SJCRH30 (cell line): Measurements from ENCODE around the gene ADAP1. TPM values are rescaled to one million over a fixed set of nuclear protein-coding genes. Genes with fewer than 3 reads are reported as not detected.
"Not testable (repeated sequence)": the region's sequence is repeated elsewhere in the genome, so short reads cannot be mapped to it uniquely, and the experiment has no call there.

Experiments
- DNase-seq, 2 experiments: peaks; one replicate each; pipeline ENCODE4 v3.0.0-alpha.2; 2015 to 2020
- H3K27ac ChIP-seq: fragments of 250-450 bp; sonication (Bioruptor Pico); 2 replicates; pipeline ENCODE4 v1.5.1; 2020; ENCODE audit warnings: mild to moderate bottlenecking, moderate library complexity
- H3K27me3 ChIP-seq: fragments of 250-450 bp; sonication (Bioruptor Pico); 2 replicates; pipeline ENCODE4 v1.5.1; 2020; ENCODE audit warnings: mild to moderate bottlenecking, moderate library complexity
- H3K36me3 ChIP-seq: fragments of 250-450 bp; sonication (Bioruptor Pico); 2 replicates; pipeline ENCODE4 v1.5.1; 2020; ENCODE audit warnings: mild to moderate bottlenecking, moderate library complexity
- H3K4me1 ChIP-seq: fragments of 250-450 bp; sonication (Bioruptor Pico); 2 replicates; pipeline ENCODE4 v1.5.1; 2020; ENCODE audit warnings: mild to moderate bottlenecking, moderate library complexity
- H3K4me3 ChIP-seq: fragments of 250-450 bp; sonication (Bioruptor Pico); 2 replicates; pipeline ENCODE4 v1.5.1; 2020; ENCODE audit warnings: mild to moderate bottlenecking, moderate library complexity
- H3K9me3 ChIP-seq: fragments of 250-450 bp; sonication (Bioruptor Pico); replicated peaks from 2 replicates; pipeline ENCODE4 v1.5.1; 2020; ENCODE audit warnings: mild to moderate bottlenecking, moderate library complexity
- total RNA-seq: library from RNA; depleted of rRNA; stranded (reverse); fragments of >200 nt; shearing (Covaris generic); gene quantifications from 2 replicates; pipeline ENCODE4 v1.2.3, GENCODE V29; 2014

ADAP1 gene
- total RNA-seq, 1 experiment from 2014 or later, result 0.04 TPM

DNA sequence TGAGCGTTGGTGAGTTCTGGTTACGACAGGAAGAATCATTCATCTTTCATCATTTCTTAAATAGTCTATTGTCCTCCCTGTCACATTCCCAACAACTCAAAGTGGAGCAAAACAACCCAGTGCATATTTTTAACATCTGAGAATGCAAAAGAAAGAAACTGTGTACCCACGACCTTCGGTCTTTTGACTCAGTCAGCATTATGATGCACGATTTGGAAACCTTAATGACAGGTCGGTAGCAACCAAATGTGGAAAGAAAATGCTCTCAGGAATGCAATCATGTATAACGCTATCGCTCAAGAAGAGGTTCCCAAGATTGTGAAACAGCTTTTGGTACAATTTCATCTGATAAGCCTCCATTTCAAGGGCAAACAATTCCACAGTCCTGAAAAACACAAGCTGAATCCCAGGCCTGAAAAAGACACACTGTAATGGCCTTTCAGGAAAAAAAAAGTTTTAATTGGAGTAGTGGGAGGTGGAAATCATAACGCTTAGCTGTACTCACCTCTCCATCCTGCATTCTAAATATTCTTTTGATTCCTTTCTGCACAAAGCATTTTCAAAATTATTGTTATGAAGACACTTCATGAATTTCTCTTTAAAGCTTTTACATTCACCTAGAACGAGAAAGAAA is 18.3 kb upstream of the ADAP1 start:
- Histone ChIP-seq H3K9me3 (no peaks in the 10 kb centered on the region), H3K36me3 (peaks cover 8% of the 10 kb centered on the region; the same call in 1 of the 2 replicates), H3K4me1 (no peaks in the 10 kb centered on the region), H3K27ac (no peak overlapping the region), H3K4me3 (no peak overlapping the region), H3K27me3 (no peaks in the 10 kb centered on the region)
- DNase-seq, result no peak

DNA sequence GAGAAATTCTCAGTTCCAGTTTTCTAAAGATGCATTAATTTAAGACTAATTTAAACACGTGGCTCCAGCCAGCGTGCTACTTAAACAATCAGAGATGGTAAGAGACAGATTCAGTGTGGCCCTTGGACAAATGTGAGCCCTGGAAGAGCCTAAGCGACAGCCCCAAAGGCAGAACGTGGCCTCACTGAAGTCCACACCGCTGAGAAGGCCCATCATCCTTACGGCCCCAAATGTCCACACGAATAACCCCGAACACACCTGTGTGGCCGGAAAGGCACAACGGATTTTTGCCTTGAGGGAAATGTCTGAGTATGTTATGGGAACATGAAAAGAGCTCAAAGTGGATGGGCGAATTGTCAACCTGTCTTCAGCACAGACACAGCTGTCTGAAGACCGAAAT is 17.6 kb upstream of the ADAP1 start:
- no peaks in the 10 kb centered on the region for H3K4me1 ChIP-seq
- no peaks in the 10 kb centered on the region for H3K9me3 ChIP-seq
- no peaks in the 10 kb centered on the region for H3K27me3 ChIP-seq
- peaks cover 8% of the 10 kb centered on the region; the same call in 1 of the 2 replicates for H3K36me3 ChIP-seq
- H3K27ac ChIP-seq, result no peak overlapping the region
- DNase-seq, result no peak
- H3K4me3 ChIP-seq, result no peak overlapping the region

DNA sequence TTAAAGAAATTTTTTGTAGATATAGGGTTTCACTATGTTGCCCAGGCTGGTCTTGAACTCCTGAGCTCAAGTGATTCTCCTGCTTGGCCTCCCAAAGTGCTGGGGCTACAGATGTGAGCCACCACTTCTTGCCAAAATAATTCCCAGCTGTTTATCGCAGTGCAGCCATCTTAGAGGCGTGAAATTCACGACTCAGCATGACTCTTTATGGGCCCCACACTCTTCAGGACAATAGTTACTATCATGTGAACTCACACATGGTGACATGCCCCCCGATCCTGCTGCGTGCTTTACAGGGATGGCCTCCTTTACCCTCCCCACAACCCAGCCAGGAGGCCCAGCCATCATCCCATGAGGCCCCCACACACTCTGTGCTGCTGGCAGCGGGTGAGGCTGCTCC is 16.3 kb upstream of the ADAP1 start:
- H3K4me1 ChIP-seq, result no peaks in the 10 kb centered on the region; the same call in 1 of the 2 replicates
- H3K9me3 ChIP-seq, result no peaks in the 10 kb centered on the region
- no peak overlapping the region for H3K4me3 ChIP-seq
- H3K27ac ChIP-seq, result no peak overlapping the region
- H3K36me3 ChIP-seq, result peaks cover 8% of the 10 kb centered on the region; the same call in 1 of the 2 replicates
- no peaks in the 10 kb centered on the region for H3K27me3 ChIP-seq
- no peak for DNase-seq

DNA sequence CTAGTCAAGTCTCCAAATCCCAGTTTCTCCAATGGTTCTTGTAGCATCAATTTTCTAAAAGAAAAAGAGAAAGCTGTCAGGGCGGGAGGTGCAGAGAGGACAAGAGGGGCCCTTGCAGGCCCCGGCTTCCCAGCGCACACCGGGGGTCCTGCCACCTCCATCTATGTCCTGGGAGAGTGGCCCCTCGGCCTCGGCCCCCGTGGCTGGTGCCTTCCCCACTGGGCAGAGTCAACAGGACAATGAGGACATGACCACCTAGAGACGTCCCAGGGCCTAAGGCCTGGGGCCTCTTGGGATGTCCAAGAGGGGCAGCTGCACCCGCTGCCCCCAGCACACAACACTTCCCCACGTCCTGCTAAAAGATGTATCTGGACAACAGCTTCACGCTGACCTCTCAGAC is 14.9 kb upstream of the ADAP1 start:
- no peaks in the 10 kb centered on the region for H3K9me3 ChIP-seq
- H3K4me1 ChIP-seq, result no peaks in the 10 kb centered on the region; the same call in 1 of the 2 replicates
- no peak overlapping the region for H3K4me3 ChIP-seq
- peaks cover 4% of the 10 kb centered on the region; the same call in 1 of the 2 replicates for H3K36me3 ChIP-seq
- H3K27ac ChIP-seq, result no peak overlapping the region
- H3K27me3 ChIP-seq, result no peaks in the 10 kb centered on the region
- DNase-seq, result no peak

DNA sequence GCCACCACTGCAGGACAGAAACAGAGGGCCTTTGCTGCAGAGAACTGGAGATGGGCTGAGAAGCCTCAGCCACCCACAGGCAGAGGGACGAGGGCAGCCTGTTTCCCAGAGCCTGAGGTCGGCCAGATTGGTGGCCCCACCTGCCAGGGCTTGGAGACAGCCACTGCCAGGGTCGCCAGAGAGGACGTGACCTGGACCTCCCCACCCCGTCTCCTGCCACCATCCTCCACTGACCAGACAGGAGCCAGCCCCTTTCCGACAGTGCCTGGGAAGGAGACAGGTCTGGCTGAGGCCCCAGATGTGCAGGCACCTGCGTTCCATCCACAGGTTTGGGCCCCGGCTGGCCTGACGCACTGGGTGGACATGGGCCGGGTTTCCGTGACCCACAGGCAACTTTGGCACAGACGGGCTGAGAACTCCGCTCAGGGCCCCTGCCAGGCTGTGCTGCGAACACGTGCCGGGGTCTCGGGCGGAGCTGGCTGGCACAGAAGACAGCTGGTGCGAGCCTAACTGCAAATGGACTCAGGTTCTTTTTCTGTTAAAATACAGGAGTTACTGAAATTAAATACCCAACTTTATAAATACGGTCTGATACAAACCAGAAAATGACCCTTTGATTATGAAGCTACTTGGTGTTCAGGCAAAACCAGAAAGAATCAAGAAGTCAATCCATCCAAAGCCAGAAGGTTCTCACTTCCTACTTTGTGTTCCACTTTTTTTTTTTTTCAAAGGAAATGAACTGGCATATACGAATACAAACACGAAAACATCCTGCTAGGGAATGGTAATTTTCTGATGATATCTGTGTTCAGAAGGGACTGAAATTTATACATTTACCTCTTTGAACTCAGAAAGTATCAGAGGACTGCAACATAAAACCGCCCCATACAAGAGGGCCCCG is 14.0 kb upstream of the ADAP1 start:
- DNase-seq, result no peak
- Histone ChIP-seq H3K4me1 (no peaks in the 10 kb centered on the region; the same call in 1 of the 2 replicates), H3K4me3 (no peak overlapping the region), H3K27me3 (no peaks in the 10 kb centered on the region), H3K36me3 (peaks cover 4% of the 10 kb centered on the region; the same call in 1 of the 2 replicates), H3K9me3 (no peaks in the 10 kb centered on the region), H3K27ac (no peak overlapping the region)

DNA sequence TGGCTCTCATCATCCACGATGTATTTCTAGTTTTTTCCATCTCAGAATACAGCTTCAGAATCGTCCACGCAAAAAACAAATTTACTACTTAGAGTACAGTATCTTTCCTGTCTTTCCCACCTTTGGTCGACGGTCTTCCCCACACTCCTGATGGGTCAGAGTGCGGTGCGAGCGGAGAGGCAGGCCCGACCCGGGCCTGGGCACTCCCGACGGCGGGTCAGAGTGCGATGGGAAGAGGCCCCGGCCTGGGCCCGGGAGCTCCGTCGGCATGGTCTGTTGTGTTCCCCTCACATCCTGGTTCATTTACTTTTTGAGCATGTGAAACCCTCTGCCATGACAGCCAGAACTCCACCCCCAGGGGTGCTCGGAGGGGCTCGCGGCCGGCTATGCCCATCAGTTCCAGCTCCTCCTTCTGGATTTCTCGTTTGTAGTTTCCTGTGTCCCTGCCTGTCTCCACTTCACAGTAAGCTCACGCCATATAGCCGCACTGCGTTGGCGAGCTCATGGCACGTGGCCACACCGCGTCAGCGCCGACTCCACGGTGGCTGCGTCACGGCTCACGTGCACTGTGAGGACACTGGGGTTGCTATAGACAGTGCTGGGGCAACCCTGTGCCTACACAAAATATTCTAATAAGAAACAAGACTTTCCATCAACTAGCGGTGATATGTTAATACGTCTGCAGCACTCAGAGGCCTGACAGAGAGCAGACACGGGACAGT is 13.0 kb upstream of the ADAP1 start:
- no peak overlapping the region for H3K27ac ChIP-seq
- no peaks in the 10 kb centered on the region for H3K27me3 ChIP-seq
- H3K4me3 ChIP-seq, result no peak overlapping the region
- H3K36me3 ChIP-seq, result no peaks in the 10 kb centered on the region
- H3K9me3 ChIP-seq, result no peaks in the 10 kb centered on the region
- DNase-seq, result no peak
- no peaks in the 10 kb centered on the region; the same call in 1 of the 2 replicates for H3K4me1 ChIP-seq

DNA sequence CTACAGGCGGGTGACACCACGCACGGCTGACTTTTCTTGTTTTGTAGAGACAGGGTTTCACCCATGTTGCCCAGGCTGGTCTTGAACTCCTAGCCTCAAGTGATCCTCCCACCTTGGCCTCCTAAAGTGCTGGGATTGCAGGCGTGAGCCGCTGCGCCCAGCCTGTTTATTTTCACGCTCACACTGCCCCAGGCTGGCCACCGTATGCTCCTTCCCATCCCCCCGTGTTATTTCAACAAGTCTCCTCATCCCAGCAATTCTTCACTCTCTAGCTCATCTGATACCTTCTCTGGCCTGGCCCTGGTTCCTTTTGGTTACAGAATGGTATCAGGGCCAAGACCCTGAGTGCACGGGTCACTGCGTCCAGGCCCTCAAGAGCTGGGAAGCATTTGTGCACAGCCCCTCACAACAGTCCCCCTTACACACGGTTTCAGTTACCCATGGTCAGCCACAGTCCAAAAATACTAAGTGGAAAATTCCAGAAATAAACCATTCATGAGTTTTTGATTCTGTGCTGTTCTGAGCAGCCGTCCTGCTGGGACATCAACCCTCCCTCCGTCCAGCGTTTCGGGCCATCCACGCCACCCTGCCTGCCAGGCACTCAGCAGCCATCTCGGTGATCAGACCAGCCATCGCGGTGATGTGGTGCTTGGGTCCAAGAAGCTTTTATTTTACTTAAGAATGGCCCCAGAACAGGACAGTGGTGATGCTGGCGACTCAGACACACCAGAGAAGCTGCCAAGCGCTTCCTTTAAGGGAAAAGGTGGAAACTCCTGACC is 12.0 kb upstream of the ADAP1 start:
- no peaks in the 10 kb centered on the region for H3K27me3 ChIP-seq
- no peak overlapping the region for H3K4me3 ChIP-seq
- no peaks in the 10 kb centered on the region for H3K36me3 ChIP-seq
- no peak for DNase-seq
- no peaks in the 10 kb centered on the region; the same call in 1 of the 2 replicates for H3K4me1 ChIP-seq
- no peaks in the 10 kb centered on the region for H3K9me3 ChIP-seq
- H3K27ac ChIP-seq, result no peak overlapping the region

DNA sequence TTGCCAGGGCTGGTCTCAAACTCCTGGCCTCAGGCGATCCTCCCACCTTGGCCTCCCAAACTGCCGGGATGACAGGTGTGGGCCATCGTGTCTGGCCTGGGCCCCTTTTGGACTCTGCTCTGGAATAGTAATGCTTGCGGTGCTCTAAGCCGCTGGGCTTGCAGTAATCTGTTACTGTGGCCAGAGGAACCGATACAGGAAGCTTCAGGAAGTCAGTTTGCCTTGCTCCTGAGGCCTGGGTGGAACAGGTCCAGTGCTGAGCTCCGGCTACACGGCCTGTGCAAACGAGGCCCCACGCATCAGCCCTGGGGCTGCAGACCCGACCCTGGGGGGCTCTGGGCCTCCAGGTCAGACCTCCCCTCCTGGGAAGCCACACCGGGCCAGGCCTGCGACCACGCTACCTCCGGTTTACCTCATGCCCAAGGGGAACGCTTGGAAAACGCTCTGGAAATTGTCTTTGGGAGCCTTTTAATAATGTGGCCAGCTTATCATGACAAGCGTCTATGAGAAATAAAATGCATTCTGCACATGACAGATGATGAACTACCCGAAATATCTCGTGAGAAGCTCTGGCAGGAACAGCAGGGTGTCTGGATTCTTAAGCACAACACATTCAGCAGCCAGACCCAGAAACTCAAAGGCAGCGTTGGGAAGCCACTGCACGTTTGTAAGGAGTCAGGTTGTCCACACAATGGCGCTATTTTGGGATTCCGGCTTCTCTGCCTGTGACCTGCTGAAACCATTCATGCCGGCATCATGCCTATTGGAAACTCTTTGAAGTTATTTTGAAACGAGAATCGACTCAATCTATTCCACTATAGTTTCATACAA is 10.1 kb upstream of the ADAP1 start:
- no peaks in the 10 kb centered on the region for H3K9me3 ChIP-seq
- DNase-seq, result no peak
- no peak overlapping the region for H3K27ac ChIP-seq
- no peaks in the 10 kb centered on the region; the same call in 1 of the 2 replicates for H3K4me1 ChIP-seq
- H3K4me3 ChIP-seq, result no peak overlapping the region
- no peaks in the 10 kb centered on the region for H3K27me3 ChIP-seq
- no peaks in the 10 kb centered on the region for H3K36me3 ChIP-seq

DNA sequence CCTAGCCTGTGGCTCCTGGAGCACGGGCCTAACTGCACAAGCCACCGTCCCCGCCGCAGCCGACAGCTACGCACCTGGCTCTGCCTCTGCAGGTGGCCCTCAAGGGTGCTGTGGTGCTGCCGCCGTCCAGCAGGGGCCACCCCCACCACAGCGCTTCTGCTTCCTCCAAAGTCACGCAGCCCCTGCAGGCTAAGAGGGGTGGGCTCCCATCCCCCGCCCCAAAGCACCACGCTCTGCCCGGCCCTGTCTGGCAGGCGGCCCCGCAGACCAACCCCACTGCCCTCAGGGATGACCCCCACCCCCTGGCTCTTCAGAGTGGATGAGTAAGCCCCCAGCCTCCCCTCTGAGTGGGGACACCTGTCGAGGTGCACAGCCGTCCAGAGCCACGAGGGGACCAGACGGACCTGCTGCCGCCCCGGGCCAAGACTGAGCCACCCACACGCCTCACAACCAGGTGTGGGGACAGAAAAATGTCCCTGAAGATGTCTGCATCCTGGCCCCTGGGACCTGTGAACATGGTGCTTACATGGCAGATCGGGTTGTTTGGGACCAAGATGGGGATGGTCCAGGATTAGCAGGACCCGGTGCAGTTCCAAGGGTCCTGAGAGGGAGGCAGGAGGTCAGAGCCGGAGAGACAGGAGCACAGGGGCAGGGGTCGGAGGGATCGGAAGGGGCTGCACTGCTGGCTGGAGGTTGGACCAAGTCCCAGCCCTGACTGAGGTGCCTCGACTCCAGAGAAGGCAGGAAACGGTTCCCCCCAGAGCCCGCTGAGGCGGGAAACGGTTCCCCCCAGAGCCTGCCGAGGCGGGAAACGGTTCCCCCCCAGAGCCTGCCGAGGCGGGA is 9.0 kb upstream of the ADAP1 start:
- Histone ChIP-seq H3K36me3 (no peaks in the 10 kb centered on the region), H3K27me3 (no peaks in the 10 kb centered on the region), H3K27ac (no peak overlapping the region), H3K4me3 (no peak overlapping the region), H3K4me1 (no peaks in the 10 kb centered on the region; the same call in 1 of the 2 replicates), H3K9me3 (no peaks in the 10 kb centered on the region)
- no peak for DNase-seq

DNA sequence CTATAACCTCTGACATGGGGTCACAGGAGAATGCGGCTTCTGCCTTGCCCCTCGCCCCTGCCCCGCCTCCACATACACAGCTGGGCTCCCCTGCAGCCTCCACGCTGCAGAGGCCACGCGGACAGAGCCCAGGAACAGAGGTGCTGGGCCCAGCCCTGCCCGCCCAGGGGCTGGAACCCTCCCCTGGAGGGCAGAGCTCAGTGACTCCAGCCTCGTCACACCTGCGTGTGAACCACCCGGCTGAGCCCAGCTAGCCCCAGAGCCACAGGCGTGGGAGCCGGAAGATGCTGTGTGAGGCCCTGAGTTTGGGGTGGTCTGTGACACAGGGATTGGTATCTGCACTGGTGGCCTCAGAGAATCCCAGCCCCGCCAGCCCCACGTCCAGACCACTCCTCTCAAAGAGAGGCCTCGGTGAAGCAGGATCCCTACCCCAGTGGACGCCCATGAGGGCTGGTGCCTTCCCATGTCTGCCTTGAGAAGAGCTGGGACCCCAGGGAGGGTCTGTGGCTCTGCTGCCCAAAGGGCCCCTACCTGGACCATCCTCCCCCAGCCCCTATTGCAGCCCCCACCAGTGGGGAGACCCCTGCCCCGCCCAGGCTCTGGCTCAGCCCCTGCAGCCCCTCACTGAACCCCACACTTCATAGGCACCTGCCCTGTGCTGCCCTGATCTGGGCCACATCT is 8.1 kb upstream of the ADAP1 start:
- Histone ChIP-seq H3K27me3 (no peaks in the 10 kb centered on the region), H3K9me3 (no peaks in the 10 kb centered on the region), H3K27ac (no peak overlapping the region), H3K4me3 (no peak overlapping the region), H3K4me1 (no peaks in the 10 kb centered on the region; the same call in 1 of the 2 replicates), H3K36me3 (no peaks in the 10 kb centered on the region)
- no peak for DNase-seq

DNA sequence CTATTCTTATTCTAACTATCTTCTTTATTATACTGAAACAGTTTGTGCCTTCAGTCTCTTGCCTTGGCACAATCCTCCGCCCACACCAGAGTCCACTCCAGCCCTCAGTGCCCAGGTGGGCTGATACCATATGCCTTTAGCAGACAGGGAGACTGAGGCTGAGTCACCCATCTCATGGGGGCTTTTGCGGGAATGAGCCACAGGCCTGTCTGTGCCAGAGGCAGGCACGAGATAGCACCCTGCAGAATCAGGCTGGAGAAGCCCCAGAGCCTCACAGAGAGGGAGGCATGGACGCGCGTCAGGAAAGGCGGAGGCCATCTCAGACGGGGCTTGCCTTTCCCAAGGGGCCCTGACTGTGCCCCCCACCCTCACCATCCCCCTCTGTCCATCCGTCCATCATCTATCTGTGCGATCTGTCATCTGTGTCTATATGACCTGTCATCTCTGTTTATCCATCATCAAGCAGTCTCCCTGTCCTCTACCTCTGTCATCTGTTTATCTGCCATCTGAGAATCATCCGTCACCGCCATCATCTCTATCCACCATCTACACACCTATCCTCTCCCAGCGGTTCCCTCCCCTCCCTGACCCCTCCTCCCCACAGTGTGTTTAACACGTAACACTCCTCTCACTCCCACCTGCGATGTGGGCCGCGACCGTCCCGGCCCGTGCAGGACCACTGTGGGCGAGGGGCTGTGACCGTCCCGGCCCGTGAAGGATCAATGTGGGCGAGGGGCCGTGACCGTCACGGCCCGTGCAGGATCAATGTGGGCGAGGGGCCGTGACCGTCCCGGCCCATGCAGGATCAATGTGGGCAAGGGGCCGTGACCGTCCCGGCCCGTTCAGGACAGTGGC is 7.3 kb upstream of the ADAP1 start:
- H3K9me3 ChIP-seq, result no peaks in the 10 kb centered on the region
- H3K27ac ChIP-seq, result no peak overlapping the region
- DNase-seq, result no peak
- no peak overlapping the region for H3K4me3 ChIP-seq
- no peaks in the 10 kb centered on the region; the same call in 1 of the 2 replicates for H3K4me1 ChIP-seq
- H3K36me3 ChIP-seq, result no peaks in the 10 kb centered on the region
- no peaks in the 10 kb centered on the region for H3K27me3 ChIP-seq

DNA sequence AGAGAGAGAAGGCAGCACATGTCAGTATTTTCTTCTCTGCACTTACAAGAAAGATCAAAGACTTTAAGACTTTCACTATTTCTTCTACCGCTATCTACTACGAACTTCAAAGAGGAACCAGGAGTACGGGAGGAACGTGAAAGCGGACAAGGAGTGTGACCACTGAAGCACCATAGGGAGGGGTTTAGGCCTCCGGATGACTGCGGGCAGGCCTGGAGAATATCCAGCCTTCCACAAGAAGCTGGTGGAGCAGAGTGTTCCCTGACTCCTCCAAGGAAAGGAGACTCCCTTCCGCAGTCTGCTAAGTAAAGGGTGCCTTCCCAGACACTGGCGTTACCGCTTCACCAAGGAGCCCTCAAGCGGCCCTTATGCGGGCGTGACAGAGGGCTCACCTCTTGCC is 6.5 kb upstream of the ADAP1 start:
- H3K9me3 ChIP-seq, result not testable (repeated sequence)

More for the DNA sequence above, 6.5 kb upstream of the ADAP1 start:
- H3K4me3 ChIP-seq, H3K27me3 ChIP-seq, DNase-seq, H3K36me3 ChIP-seq, H3K4me1 ChIP-seq, H3K27ac ChIP-seq: not testable (repeated sequence)
